ENCODE results near the gene GZMB. TPM values are rescaled to one million over a fixed set of nuclear protein-coding genes. Genes with fewer than 3 reads are reported as not detected.

GZMB gene
- total and polyA plus RNA-seq, 8 donors, result 0.28 to 1.8 (median 0.62) TPM; not detected in 3

DNA sequence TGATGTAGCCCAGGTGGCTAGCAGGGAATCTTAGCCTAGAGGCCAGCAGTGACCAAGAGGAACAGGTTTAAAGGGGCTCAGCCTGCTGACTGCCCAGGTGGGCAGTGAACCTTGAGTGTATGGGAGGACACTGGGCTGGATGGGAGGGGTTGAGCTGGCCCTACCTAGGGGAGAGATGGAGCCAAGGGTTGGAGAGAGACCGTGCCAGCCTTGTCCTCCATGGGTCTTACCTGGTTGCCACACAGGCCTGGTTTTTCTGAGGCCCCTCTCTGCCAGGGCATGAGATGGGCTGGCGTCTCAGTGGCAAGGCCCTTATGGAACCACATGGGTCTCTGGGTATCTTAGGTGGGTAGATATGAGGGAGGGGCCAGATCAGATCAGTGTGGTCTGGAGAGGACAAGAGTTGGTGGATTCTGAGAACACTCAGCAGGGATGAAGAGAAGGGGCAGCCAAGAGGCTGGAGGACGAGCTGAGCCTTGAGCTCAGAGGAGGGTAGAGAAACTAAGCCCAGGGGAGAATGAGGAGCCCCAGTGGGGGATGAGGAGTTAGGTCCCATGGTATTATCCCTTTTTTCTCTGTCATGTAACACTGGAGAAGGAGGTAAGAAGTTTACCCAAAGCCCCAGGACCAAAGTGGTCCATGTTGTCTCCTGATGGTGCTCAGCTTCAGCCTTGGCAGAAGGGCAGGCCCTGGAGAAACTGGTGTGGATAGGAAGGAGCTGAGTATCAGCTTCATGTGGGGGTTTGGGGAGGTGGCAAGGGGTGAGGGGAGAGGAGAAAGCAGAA lies 3.7 kb downstream of the GZMB start:
- peak overlapping the region in 3 of 4 donors; percentile 20 to 75 (median 69) for H3K27ac ChIP-seq
- intact Hi-C loops (cut with DNase I), result no loop called here
- no peaks in the 10 kb centered on the region for H3K27me3 ChIP-seq
- TF ChIP-seq, protein P1, sequence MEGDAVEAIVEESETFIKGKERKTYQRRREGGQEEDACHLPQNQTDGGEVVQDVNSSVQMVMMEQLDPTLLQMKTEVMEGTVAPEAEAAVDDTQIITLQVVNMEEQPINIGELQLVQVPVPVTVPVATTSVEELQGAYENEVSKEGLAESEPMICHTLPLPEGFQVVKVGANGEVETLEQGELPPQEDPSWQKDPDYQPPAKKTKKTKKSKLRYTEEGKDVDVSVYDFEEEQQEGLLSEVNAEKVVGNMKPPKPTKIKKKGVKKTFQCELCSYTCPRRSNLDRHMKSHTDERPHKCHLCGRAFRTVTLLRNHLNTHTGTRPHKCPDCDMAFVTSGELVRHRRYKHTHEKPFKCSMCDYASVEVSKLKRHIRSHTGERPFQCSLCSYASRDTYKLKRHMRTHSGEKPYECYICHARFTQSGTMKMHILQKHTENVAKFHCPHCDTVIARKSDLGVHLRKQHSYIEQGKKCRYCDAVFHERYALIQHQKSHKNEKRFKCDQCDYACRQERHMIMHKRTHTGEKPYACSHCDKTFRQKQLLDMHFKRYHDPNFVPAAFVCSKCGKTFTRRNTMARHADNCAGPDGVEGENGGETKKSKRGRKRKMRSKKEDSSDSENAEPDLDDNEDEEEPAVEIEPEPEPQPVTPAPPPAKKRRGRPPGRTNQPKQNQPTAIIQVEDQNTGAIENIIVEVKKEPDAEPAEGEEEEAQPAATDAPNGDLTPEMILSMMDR (IDR thresholded peaks at IDR 0.05), result no peak
- DNase-seq (no peak), ATAC-seq (no peak), FAIRE-seq (no peak)
- H3K9me3 ChIP-seq, result no peaks in the 10 kb centered on the region
- peaks cover 0 to 3% (median 0%) of the 10 kb centered on the region in 3 donors for H3K4me1 ChIP-seq
- WGBS, 2 donors, result 95 to 96% methylated on average over 3 of the region's 3 CpGs
- H3K4me3 ChIP-seq, result no peak overlapping the region
- H3K36me3 ChIP-seq, result no peaks in the 10 kb centered on the region

DNA sequence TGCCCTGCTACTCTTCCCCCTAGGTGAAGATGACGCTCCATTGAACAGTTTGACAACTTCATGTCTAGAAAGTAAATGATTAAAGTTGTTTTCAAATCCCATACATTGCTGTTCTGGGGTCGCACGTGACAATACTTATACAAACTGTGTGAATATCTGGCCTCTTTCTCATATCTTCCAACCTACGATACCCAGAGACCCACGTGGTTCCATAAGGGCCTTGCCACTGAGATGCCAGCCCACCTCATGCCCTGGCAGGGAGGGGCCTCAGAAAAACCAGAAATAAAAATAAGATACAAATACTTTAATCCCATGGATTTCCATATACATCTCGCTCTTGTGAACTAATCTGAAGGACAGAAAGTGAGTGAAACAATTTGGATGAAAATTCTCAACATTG lies 4.5 kb downstream of the GZMB start:
- intact Hi-C loops (cut with DNase I), result no loop called here
- DNase-seq, result no peak
- TF ChIP-seq, protein P1 (IDR thresholded peaks at IDR 0.05), result no peak

DNA sequence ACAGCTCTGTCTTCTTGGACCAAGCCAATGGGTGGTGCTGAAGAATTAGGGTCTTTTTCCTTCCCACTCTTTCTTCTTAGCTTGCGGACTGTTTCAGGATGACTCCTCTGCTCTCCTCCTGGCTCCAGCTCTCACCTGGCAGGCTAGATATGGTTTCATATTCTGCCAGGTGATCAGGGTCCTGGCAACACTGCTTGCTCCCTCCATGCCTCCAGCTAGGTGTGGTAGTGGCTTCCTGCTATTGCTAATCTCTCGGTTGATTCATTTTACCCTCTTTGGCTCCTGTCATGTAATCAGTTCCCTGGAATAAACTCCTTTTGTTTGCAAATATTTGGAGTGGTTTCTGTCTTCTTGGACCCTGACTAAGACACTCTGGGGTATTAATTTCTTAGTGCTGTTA lies 20.2 kb downstream of the GZMB start:
- DNase-seq (no peak), FAIRE-seq (no peak), ATAC-seq (no peak)
- H3K4me3 ChIP-seq, result no peak overlapping the region
- TF ChIP-seq, protein P1 (IDR thresholded peaks at IDR 0.05), result no peak
- intact Hi-C loops (cut with DNase I), result no loop called here
- no peaks in the 10 kb centered on the region for H3K27me3 ChIP-seq
- H3K9me3 ChIP-seq, result no peaks in the 10 kb centered on the region
- no peak overlapping the region for H3K27ac ChIP-seq
- no peaks in the 10 kb centered on the region for H3K4me1 ChIP-seq
- WGBS, 2 donors, result 74 to 87% methylated on average over 2 of the region's 2 CpGs
- H3K36me3 ChIP-seq, result no peaks in the 10 kb centered on the region

More for the DNA sequence above, 4.5 kb downstream of the GZMB start:
- no peaks in the 10 kb centered on the region for H3K36me3 ChIP-seq
- H3K27ac ChIP-seq, result no peak overlapping the region
- H3K27me3 ChIP-seq, result no peaks in the 10 kb centered on the region
- ATAC-seq (no peak), FAIRE-seq (no peak)
- H3K4me3 ChIP-seq, result no peak overlapping the region
- H3K9me3 ChIP-seq, result no peaks in the 10 kb centered on the region
- WGBS, 2 donors, result 93 to 97% methylated on average over 6 of the region's 6 CpGs
- H3K4me1 ChIP-seq, result peaks cover 0 to 3% (median 0%) of the 10 kb centered on the region in 3 donors

DNA sequence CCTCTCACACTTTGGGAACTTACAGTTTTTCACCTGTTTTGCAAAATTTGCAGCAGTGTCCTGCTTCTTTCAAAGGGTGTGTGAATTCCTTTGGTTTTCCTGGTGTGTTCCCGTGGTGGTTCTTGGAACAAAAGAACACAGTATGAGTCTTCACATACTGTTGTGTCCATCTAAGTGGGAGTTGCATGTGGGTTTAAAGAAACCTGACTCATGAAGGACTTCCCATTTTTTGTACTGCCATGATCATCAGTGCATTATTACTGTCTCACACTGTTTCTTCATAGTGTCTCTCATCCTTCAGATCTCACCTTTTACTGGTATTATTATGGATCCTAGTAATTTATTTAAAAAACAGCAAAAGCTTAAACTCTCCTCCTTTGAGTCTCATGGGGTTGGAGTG lies 20.7 kb downstream of the GZMB start:
- H3K27ac ChIP-seq, result no peak overlapping the region
- TF ChIP-seq, protein P1 (IDR thresholded peaks at IDR 0.05), result no peak
- whole genome bisulfite sequencing, 2 donors, result 48 to 72% methylated on average over 1 of the region's 1 CpG
- no peaks in the 10 kb centered on the region for H3K9me3 ChIP-seq
- H3K4me1 ChIP-seq, result no peaks in the 10 kb centered on the region
- no peaks in the 10 kb centered on the region for H3K36me3 ChIP-seq
- H3K27me3 ChIP-seq, result no peaks in the 10 kb centered on the region
- intact Hi-C loops (cut with DNase I), result no loop called here
- no peak for FAIRE-seq
- no peak for DNase-seq
- no peak for ATAC-seq
- H3K4me3 ChIP-seq, result no peak overlapping the region

DNA sequence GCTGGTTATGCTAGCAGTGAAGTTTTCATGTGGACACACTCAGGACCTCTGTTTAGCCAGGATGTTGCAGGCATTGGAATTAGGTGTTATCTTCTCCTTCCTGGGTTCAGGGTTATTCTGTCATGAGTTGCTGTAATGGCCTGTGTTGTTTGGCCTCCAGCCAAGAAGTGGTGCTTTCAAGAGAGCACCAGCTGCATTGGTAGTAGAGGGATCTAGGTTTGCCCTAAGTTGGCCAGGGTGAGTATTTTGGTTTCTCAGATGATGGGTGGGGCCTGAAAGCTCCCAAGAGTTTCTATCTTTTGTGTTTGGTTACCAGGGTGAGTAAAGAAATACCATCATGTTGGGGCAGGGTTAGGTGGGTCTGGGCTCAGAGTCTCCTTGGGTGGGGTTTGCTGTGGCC lies 21.8 kb downstream of the GZMB start:
- H3K9me3 ChIP-seq, result no peaks in the 10 kb centered on the region
- H3K4me3 ChIP-seq, result no peak overlapping the region
- H3K4me1 ChIP-seq, result no peaks in the 10 kb centered on the region
- ATAC-seq, result no peak
- H3K36me3 ChIP-seq, result no peaks in the 10 kb centered on the region
- no peak for DNase-seq
- no peak for FAIRE-seq
- H3K27me3 ChIP-seq, result no peaks in the 10 kb centered on the region
- intact Hi-C loops (cut with DNase I), result no loop called here
- H3K27ac ChIP-seq, result no peak overlapping the region
- TF ChIP-seq, protein P1 (IDR thresholded peaks at IDR 0.05), result no peak
